ENCODE measurements around the gene MARCHF6.

- TF ChIP-seq, protein P1, sequence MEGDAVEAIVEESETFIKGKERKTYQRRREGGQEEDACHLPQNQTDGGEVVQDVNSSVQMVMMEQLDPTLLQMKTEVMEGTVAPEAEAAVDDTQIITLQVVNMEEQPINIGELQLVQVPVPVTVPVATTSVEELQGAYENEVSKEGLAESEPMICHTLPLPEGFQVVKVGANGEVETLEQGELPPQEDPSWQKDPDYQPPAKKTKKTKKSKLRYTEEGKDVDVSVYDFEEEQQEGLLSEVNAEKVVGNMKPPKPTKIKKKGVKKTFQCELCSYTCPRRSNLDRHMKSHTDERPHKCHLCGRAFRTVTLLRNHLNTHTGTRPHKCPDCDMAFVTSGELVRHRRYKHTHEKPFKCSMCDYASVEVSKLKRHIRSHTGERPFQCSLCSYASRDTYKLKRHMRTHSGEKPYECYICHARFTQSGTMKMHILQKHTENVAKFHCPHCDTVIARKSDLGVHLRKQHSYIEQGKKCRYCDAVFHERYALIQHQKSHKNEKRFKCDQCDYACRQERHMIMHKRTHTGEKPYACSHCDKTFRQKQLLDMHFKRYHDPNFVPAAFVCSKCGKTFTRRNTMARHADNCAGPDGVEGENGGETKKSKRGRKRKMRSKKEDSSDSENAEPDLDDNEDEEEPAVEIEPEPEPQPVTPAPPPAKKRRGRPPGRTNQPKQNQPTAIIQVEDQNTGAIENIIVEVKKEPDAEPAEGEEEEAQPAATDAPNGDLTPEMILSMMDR (IDR thresholded peaks at IDR 0.05): no peak
- TF ChIP-seq POLR2A (IDR thresholded peaks at IDR 0.05): no peak
- no peak for TF ChIP-seq EP300 (IDR thresholded peaks at IDR 0.05)
Measured at GRCh38 chr5:10329446-10329819, 24.1 kb upstream of the MARCHF6 start.
